ES-I3 (cell line): ENCODE data around the gene SAMD3.

Experiments used
- H3K36me3 ChIP-seq: 2 replicates; pipeline ENCODE4 v1.6.1; 2013; ENCODE audit warnings: mild to moderate bottlenecking, low read length, control low read depth, moderate library complexity; ENCODE audit not compliant: insufficient read depth
- H3K4me1 ChIP-seq: 2 replicates; pipeline ENCODE4 v1.6.1; 2013; ENCODE audit warnings: mild to moderate bottlenecking, control low read depth, low read length; ENCODE audit not compliant: insufficient read depth
- H3K9ac ChIP-seq: 2 replicates; pipeline ENCODE4 v1.6.1; 2013; ENCODE audit warnings: low read depth, mild to moderate bottlenecking, low read length, moderate library complexity
- H3K9me3 ChIP-seq: 2 replicates; pipeline ENCODE4 v1.6.1; 2013; ENCODE audit warnings: mild to moderate bottlenecking, low read length, moderate library complexity; ENCODE audit not compliant: control insufficient read depth, insufficient read depth

SAMD3 gene

DNA sequence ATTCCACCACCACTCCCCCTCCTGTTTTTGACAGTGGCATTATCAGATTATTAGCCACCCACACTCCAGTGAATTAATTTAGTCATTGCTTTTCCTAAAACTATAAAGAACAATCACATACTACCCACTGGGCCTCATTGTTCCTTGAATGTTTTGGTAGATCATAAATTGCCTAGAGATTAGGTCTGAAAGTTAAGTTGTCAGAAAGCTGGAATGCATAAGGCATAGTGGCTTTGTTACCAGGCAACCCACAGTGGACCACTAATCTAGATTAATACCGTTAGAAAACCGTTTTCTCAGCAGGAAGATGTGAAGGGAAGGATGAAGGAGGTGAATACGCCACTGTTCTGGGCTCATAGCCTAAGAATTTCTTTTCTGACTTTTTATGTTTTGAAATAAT lies 75.6 kb downstream of the SAMD3 start:
- no peaks in the 10 kb centered on the region for H3K4me1 ChIP-seq
- no peak overlapping the region for H3K9ac ChIP-seq
- no peaks in the 10 kb centered on the region for H3K9me3 ChIP-seq
- no peaks in the 10 kb centered on the region for H3K36me3 ChIP-seq

DNA sequence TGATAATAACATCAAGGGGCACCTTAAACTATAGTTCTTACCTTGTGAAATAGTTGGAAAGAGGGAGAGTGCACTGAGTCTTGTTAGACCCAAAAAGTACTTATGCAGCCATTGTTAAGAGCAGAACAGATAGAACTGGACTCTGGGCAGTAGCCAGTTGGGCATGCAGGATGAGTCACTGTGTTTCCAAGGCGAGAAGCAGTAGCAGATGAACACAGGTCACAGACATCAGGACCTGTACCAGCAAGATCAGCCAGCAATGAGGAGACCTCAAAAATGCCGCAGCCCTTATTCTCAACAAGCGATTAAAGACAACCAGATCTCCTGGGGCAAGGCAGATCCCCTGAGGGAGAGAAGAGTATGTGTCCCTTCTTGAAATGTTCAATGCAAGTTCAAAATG lies 79.0 kb downstream of the SAMD3 start:
- H3K9me3 ChIP-seq = no peaks in the 10 kb centered on the region
- no peak overlapping the region for H3K9ac ChIP-seq
- no peaks in the 10 kb centered on the region for H3K4me1 ChIP-seq
- no peaks in the 10 kb centered on the region for H3K36me3 ChIP-seq

DNA sequence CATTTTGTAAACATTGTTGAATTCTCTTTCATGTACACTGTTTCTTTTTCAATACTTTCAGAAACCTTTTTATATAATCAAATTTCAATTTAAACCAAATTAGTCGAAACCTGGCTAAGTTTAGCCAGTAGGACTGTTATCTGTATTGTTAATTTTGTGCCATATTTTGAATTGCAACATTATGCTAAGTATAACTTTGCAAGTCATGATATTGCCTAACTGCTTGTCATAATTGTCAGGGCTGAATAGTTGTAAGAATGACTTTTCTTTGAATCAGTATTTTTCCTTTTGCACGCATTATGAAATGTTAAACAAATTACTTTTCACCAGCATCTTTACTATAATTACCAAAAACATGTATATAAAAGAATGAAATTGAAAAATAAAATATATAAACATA lies 82.7 kb downstream of the SAMD3 start:
- Histone ChIP-seq H3K4me1 (no peaks in the 10 kb centered on the region), H3K9me3 (no peaks in the 10 kb centered on the region), H3K9ac (no peak overlapping the region), H3K36me3 (no peaks in the 10 kb centered on the region)

DNA sequence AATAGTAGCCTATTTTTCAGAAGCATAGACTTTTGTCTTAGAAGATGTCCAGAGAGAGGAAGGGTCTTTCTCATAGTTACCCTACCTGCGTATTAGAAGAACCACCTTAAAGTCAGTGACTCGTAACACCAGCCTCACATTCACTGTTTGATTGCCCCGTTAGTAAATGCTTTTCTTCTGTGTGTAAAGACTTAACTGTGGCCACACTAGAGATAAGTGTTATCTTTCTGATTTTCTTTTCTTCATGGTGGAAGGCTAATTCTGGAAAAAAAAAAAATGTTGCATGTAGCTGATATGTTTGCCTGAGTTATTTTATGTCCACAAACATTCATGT lies 83.9 kb downstream of the SAMD3 start:
- no peaks in the 10 kb centered on the region for H3K4me1 ChIP-seq
- no peaks in the 10 kb centered on the region for H3K9me3 ChIP-seq
- H3K9ac ChIP-seq = no peak overlapping the region
- H3K36me3 ChIP-seq = no peaks in the 10 kb centered on the region

DNA sequence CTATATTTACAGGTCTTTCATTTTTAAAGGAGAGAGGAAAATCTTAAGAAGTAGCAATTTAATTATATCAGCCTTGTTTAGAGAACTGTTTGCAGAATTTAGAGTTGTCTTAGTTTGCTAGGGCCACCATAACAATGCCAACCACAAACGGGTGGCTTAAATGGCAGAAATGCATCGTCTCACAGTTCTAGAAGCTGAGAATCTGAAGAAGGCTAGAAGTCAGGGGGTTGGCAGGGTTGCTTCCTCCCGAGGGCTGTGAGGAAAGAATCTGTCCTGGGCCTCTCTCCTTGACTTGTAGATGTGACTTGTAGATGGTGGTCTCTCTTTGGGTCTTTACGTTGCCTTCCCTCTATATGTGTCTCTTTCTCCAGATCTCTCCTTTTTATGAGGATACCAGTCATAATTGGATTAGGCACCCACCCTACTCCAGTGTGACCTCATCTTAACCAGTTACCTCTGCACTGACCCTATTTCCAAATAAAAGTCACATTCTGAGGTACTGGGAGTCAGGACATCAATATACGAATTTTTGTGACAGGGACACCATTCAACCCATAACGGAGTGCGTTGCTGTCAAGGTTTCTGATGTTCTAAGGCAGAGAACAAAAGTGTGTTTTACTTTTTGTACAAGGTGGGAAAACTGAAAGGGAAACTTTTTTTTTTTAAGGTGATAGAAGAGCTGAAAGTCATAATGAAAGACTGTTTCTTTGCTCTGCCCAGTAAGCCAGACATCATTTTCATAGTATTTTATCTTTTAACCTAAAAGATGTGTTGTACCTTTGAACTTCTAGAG lies 84.4 kb downstream of the SAMD3 start:
- Histone ChIP-seq H3K9me3 (no peaks in the 10 kb centered on the region), H3K9ac (no peak overlapping the region), H3K4me1 (no peaks in the 10 kb centered on the region), H3K36me3 (no peaks in the 10 kb centered on the region)

DNA sequence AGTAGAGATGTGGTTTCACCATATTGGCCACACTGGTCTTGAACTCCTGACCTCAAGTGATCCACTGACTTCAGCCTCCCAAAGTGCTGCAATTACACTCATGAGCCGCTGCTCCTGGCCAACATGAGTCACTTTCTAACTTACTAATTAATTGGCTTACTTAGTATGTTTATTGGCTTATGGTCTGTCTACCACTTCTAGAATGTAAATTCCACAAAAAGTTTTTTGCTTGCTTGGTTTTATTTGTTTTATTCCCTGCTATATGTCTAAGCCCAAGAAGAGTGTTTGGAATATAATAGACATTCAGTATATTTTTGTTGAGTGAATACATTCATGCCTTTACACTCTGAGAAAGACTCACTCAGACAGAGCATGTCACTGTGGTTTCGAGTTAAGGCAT lies 86.0 kb downstream of the SAMD3 start:
- H3K9ac ChIP-seq = no peak overlapping the region
- H3K4me1 ChIP-seq = no peaks in the 10 kb centered on the region
- H3K36me3 ChIP-seq = no peaks in the 10 kb centered on the region
- H3K9me3 ChIP-seq = no peaks in the 10 kb centered on the region

DNA sequence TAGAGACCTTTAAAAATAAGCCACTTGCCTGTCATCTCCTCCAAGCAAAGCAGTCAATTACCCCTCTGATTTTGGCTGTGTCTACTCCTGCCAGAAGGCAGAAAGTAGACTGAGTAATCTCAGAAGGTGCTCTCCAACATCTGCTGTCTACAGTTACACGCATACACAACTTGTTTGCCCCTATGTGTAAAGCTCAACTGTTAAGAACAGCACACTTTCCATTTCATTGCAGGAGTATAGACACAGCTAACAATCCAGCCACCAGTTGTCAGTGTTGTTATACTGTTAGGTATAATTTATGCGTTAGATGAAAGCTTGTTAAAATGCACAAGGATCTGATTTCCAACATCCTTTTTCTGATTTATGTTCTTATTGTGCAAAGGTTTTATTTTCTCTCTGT lies 88.2 kb downstream of the SAMD3 start:
- no peak overlapping the region for H3K9ac ChIP-seq
- no peaks in the 10 kb centered on the region for H3K36me3 ChIP-seq
- H3K4me1 ChIP-seq = no peaks in the 10 kb centered on the region
- no peaks in the 10 kb centered on the region for H3K9me3 ChIP-seq

DNA sequence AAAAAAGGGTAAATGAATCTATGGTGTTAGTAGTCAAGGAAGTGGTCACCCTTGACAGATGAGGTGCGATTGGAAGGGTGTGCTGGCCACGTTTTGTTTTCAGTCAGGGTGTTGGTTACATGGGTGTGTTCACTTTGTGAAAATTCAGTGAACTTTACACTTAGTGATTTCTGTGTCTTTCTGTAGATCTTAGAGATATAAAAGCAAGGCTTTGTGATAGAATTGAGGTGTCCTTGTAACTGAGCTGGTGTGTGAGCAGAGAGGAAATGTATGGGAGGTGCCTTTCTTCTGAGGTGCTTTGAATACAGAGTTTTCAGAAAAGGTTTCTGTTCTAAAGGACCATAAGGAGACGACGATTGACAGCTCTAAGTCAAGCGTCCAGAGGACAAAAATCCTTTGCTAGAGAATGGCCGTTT lies 90.5 kb downstream of the SAMD3 start:
- no peaks in the 10 kb centered on the region for H3K9me3 ChIP-seq
- no peaks in the 10 kb centered on the region for H3K4me1 ChIP-seq
- H3K9ac ChIP-seq = no peak overlapping the region
- H3K36me3 ChIP-seq = no peaks in the 10 kb centered on the region

DNA sequence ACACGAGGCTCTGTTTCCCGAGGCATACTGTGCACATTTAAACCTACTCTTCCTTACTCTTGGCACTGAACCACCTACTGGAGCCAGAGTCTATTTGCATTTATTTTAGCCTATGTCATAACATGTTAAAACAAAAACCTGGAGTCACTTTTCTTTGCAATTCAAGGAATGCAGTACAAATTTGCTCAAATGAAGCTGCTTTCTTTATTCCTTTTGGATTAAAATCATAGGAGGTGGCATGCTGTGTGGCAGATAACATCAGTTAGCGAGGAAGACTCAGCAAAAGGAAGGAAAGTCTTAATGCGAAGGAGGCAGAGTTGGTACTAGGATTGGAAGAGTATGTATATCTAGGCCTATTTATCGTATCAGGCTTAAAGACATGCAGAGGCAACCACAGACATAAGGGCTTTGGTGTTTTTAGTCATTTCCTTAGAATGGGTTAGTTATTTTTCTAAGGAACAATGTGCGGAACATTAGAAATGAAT lies 92.9 kb downstream of the SAMD3 start:
- Histone ChIP-seq H3K9me3 (no peaks in the 10 kb centered on the region), H3K9ac (no peak overlapping the region), H3K36me3 (no peaks in the 10 kb centered on the region), H3K4me1 (no peaks in the 10 kb centered on the region)

DNA sequence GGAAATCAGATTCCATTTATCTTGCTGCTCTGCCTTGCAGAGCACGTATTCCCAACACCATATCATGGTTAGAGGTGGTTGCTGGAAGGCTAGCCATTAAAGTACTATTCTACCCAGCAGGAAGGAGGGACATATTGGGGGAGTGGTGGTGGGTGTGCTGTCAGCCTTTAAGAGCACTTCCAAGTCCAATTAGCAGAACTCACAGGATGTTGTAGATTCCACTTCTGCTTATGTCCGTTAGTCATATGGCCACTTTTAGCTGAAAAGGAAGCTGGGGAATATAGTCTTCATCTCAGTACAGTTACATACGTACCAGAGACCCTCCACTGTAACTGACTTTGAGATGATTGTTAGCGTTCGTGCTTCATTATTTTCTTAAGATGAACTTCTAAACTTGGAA lies 94.4 kb downstream of the SAMD3 start:
- no peaks in the 10 kb centered on the region for H3K9me3 ChIP-seq
- H3K9ac ChIP-seq = no peak overlapping the region
- H3K36me3 ChIP-seq = no peaks in the 10 kb centered on the region
- no peaks in the 10 kb centered on the region for H3K4me1 ChIP-seq

DNA sequence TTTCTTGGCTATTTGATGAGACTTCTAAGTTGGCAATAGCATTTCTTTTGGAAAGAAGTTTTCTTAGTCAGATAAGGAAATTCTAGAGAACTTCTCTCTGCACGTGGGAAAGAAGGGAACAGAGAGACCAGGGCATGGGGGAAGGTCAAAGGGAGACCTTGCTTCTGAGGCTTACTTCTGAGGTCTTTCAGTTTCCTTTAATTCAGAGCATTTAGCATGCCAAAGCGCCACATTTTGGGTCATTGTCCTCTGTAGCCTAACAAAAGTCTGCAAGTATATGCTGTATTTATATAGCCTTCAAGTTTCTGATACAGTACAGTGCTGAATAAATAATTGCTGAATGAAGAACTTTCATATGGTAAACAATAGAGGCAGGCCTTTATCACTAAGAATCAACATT lies 95.6 kb downstream of the SAMD3 start:
- Histone ChIP-seq H3K4me1 (no peaks in the 10 kb centered on the region), H3K36me3 (no peaks in the 10 kb centered on the region), H3K9me3 (no peaks in the 10 kb centered on the region), H3K9ac (no peak overlapping the region)

DNA sequence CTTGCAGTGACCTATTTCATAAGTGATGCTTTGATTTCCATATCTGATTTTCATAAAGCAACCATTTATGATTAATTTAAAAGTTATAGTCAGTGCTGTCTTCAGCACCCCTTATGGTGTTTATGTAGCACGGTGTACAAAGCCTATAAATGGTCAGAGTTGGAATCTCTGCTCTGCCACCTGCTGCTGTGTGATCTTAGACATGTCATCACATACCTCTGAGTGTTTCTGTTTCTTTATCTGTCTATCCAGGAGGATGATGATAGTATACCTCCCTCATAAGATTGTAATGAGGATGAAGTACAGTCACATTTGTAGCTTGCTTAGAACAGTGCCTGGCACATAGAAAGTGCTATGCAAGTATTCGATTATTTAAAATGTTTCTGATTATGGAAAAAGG lies 100.5 kb downstream of the SAMD3 start:
- no peaks in the 10 kb centered on the region for H3K36me3 ChIP-seq

DNA sequence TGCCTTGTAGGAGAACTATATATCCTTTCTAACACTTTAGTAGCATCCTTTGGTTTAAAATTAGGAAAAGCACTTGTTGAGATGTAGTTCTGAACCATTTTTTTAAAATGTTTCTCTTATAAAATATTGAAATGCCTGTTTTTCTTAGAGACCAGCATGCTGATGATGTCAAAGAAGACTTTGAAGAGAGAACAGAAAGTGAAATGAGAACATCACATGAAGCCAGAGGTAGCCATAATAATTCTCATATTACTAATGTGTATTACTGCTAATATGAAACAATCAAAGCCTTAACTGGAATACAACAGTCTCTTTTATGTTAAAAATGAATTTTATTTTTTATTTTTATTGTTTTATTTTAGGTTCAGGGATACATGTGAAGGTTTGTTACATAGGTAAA lies 102.0 kb downstream of the SAMD3 start:
- no peak overlapping the region for H3K9ac ChIP-seq
- no peaks in the 10 kb centered on the region for H3K36me3 ChIP-seq
- no peaks in the 10 kb centered on the region for H3K9me3 ChIP-seq
- no peaks in the 10 kb centered on the region for H3K4me1 ChIP-seq

More for the DNA sequence above, 100.5 kb downstream of the SAMD3 start:
- Histone ChIP-seq H3K4me1 (no peaks in the 10 kb centered on the region), H3K9me3 (no peaks in the 10 kb centered on the region), H3K9ac (no peak overlapping the region)

DNA sequence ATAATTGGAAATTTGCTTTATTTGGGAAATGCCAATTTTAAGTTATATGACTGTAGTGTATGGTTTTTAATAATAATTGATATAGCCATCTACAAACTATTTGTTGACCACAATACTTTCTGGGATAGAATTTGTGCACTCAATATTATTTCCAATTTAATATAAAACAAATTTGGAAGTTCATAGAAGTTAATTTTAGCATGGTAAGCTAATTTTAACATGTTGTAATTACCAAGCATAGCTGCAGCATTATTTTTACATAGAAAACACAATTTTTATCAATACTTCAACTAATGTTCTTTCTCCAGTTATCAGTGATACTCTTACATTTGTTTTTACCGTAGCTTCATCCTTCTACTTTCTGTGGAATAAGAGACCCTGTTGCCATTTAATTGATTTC lies 103.5 kb downstream of the SAMD3 start:
- Histone ChIP-seq H3K36me3 (no peaks in the 10 kb centered on the region), H3K9me3 (no peaks in the 10 kb centered on the region), H3K4me1 (no peaks in the 10 kb centered on the region), H3K9ac (no peak overlapping the region)

DNA sequence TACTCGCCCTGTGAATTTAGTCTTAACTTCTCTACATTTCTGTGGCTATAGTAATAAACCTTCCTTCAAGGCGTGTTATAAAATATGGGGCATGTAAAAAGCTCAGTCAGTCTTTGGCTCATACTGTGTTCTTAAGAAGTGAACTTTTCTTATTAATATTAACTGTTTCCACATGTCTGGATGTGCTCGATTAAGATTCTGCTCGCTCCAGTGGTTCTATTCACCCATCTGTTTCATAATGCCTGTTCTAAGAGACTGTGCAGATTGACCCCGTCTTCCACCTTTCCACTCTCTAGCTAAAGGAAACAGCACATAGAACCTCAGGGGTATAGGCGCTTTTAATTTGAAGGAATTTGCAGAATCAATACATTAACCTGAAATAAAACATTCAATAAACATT lies 104.5 kb downstream of the SAMD3 start:
- Histone ChIP-seq H3K9me3 (no peaks in the 10 kb centered on the region), H3K36me3 (no peaks in the 10 kb centered on the region), H3K4me1 (no peaks in the 10 kb centered on the region)

More for the DNA sequence above, 104.5 kb downstream of the SAMD3 start:
- H3K9ac ChIP-seq = no peak overlapping the region
